Esophagus muscularis mucosa (tissue), 4 donors: Measurements from ENCODE around the gene RSRC1. TPM values are rescaled to one million over a fixed set of nuclear protein-coding genes. Genes with fewer than 3 reads are reported as not detected.

Source experiments
- DNase-seq: peaks from one replicate; pipeline ENCODE4 v3.0.0-alpha.2; 2017; ENCODE audit errors: extremely low spot score
- H3K27ac ChIP-seq, 4 donors: fragments of 200-600 bp; sonication (generic); replicated peaks in 1 of 4; 1 replicate in 3 of 4; 2 replicates in 1 of 4; pipeline ENCODE4 v1.5.1; 2016 to 2019; ENCODE audit warnings: mild to moderate bottlenecking in 1 of 4
- H3K27me3 ChIP-seq, 4 donors: fragments of 200-600 bp; sonication (generic); one replicate each; pipeline versions ENCODE4 v1.5.1 to v1.6.0; 2016 to 2019
- H3K36me3 ChIP-seq, 4 donors: fragments of 200-600 bp; sonication (generic); one replicate each; pipeline ENCODE4 v1.5.1; 2016 to 2019
- H3K4me1 ChIP-seq, 4 donors: fragments of 200-600 bp; sonication (generic); one replicate each; pipeline ENCODE4 v1.5.1; 2016 to 2019
- H3K4me3 ChIP-seq, 4 donors: fragments of 200-600 bp; sonication (generic); 1 replicate in 2 of 4; 2 replicates in 2 of 4; pipeline ENCODE4 v1.5.1; 2016 to 2019; ENCODE audit warnings: mild to moderate bottlenecking in 4 of 4, moderate library complexity in 1 of 4
- H3K9me3 ChIP-seq, 4 donors: fragments of 200-600 bp; sonication (generic); 1 replicate in 3 of 4; 2 replicates in 1 of 4; pipeline ENCODE4 v1.5.1; 2016 to 2019
- CTCF ChIP-seq, 3 experiments: fragments of 200-600 bp in 2 of 3; fragments of 450-650 bp in 1 of 3; sonication (generic) in 2 of 3; IDR thresholded peaks; one replicate each; pipeline ENCODE4 v1.5.1; 2017 to 2019; ENCODE audit warnings: antibody characterized with exemption in 3 of 3, mild to moderate bottlenecking in 2 of 3, moderate library complexity in 1 of 3
- EP300 ChIP-seq: sonication (generic); formaldehyde crosslinking; IDR thresholded peaks from one replicate; pipeline ENCODE4 v1.6.1; 2017; ENCODE audit warnings: antibody characterized with exemption
- POLR2A ChIP-seq: fragments of 450-650 bp; IDR thresholded peaks from one replicate; pipeline ENCODE4 v1.6.1; 2017; ENCODE audit warnings: antibody characterized with exemption, moderate library complexity, mild to moderate bottlenecking, low read depth
- POLR2AphosphoS5 ChIP-seq, 2 donors: sonication (generic); formaldehyde crosslinking; IDR thresholded peaks; one replicate each; pipeline ENCODE4 v1.6.1; 2017; ENCODE audit warnings: antibody characterized with exemption in 2 of 2
- WGBS: methylation state at CpG from one replicate; pipeline ENCODE4 v1.1.5; 2018; 5-methylcytosine and 5-hydroxymethylcytosine counted together
- intact Hi-C: fragments of 100-400 bp; cut with DNase I; formaldehyde crosslinking; loops from one replicate; pipeline ENCODE4 v1.15.1; 2023
- total RNA-seq, 4 donors: library from RNA; depleted of rRNA; stranded (reverse); fragments of >200 nt; gene quantifications; one replicate each; pipeline versions ENCODE4 v1.1.0 to v1.2.1, GENCODE V29; 2016

Gene RSRC1
- total RNA-seq, 4 donors from 2014 or later = 33.1 to 57.3 (median 40.6) TPM

GRCh38 chr3:158165730-158166129, 55.8 kb downstream of the RSRC1 start:
- no peak for DNase-seq
- TF ChIP-seq CTCF (IDR thresholded peaks at IDR 0.05) (no peak), EP300 (no peak), POLR2AphosphoS5 (IDR thresholded peaks at IDR 0.05) (no peak), POLR2A (no peak)
- no peak overlapping the region for H3K4me3 ChIP-seq
- no peaks in the 10 kb centered on the region for H3K4me1 ChIP-seq
- H3K9me3 ChIP-seq = no peaks in the 10 kb centered on the region
- no peak overlapping the region for H3K27ac ChIP-seq
- intact Hi-C loops = no loop called here
- no peaks in the 10 kb centered on the region for H3K36me3 ChIP-seq
- H3K27me3 ChIP-seq = no peaks in the 10 kb centered on the region

- WGBS = 87% methylated on average over 2 of the region's 2 CpGs
- TF ChIP-seq CTCF (IDR thresholded peaks at IDR 0.05) (no peak), EP300 (no peak), POLR2AphosphoS5 (IDR thresholded peaks at IDR 0.05) (no peak), POLR2A (no peak)
- no peaks in the 10 kb centered on the region for H3K9me3 ChIP-seq
- no peaks in the 10 kb centered on the region for H3K36me3 ChIP-seq
- DNase-seq = no peak
- H3K27ac ChIP-seq = no peak overlapping the region
- no peaks in the 10 kb centered on the region for H3K27me3 ChIP-seq
- intact Hi-C loops = no loop called here
- no peaks in the 10 kb centered on the region for H3K4me1 ChIP-seq
- H3K4me3 ChIP-seq = no peak overlapping the region
Measured at GRCh38 chr3:158166223-158166622, 56.3 kb downstream of the RSRC1 start.

GRCh38 chr3:158167737-158168557, 58.1 kb downstream of the RSRC1 start:
- no peaks in the 10 kb centered on the region for H3K4me1 ChIP-seq
- H3K27ac ChIP-seq = no peak overlapping the region
- no peak overlapping the region for H3K4me3 ChIP-seq
- intact Hi-C loops = no loop called here
- TF ChIP-seq POLR2AphosphoS5 (IDR thresholded peaks at IDR 0.05) (no peak), CTCF (IDR thresholded peaks at IDR 0.05) (no peak), POLR2A (no peak)
- no peaks in the 10 kb centered on the region for H3K9me3 ChIP-seq
- no peak for DNase-seq
- no peaks in the 10 kb centered on the region for H3K36me3 ChIP-seq
- no peaks in the 10 kb centered on the region for H3K27me3 ChIP-seq
- 60% methylated on average over 6 of the region's 6 CpGs for WGBS

GRCh38 chr3:158169091-158169491, 59.2 kb downstream of the RSRC1 start:
- TF ChIP-seq EP300 (no peak), CTCF (IDR thresholded peaks at IDR 0.05) (no peak), POLR2A (no peak)
- H3K27ac ChIP-seq = no peak overlapping the region
- no peak overlapping the region for H3K4me3 ChIP-seq
- no peaks in the 10 kb centered on the region for H3K27me3 ChIP-seq
- 81% methylated on average over 2 of the region's 2 CpGs for WGBS
- intact Hi-C loops = no loop called here
- no peaks in the 10 kb centered on the region for H3K9me3 ChIP-seq
- no peak for DNase-seq
- no peaks in the 10 kb centered on the region for H3K36me3 ChIP-seq
- H3K4me1 ChIP-seq = no peaks in the 10 kb centered on the region

DNA sequence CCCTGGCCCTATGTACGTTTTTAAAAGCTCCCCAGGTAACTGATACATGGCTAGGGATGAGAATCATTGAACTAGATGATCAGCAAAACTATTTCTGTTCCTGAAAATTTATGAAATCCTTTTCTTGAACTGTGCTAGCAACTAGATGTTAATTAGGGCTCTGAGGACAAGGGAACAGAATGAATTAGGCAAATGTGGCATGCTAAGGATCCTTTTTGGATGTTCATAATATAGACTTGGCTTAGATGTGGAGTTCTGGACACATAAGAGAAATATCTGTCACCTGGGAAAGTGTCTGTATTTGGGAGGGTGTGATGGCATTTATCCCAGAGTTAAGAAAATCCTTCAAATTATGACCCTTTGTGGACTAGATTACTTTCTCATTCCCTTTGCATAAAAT, 71.2 kb downstream of the RSRC1 start:
- no peak for TF ChIP-seq POLR2A
- TF ChIP-seq CTCF (IDR thresholded peaks at IDR 0.05) = no peak
- no peak for TF ChIP-seq EP300
- 100% methylated on average over 1 of the region's 1 CpG for WGBS

More for the DNA sequence above, 71.2 kb downstream of the RSRC1 start:
- H3K27me3 ChIP-seq = no peaks in the 10 kb centered on the region
- H3K36me3 ChIP-seq = no peaks in the 10 kb centered on the region
- no peaks in the 10 kb centered on the region for H3K4me1 ChIP-seq
- DNase-seq = no peak
- intact Hi-C loops = no loop called here
- no peaks in the 10 kb centered on the region for H3K9me3 ChIP-seq
- H3K27ac ChIP-seq = no peak overlapping the region
- no peak overlapping the region for H3K4me3 ChIP-seq
